ENCODE results near the gene ANKS1A.

ANKS1A gene

GRCh38 chr6:35018746-35019145, 129.7 kb downstream of the ANKS1A start:
- no peak overlapping the region for H3K27ac ChIP-seq
- TF ChIP-seq, protein P1, sequence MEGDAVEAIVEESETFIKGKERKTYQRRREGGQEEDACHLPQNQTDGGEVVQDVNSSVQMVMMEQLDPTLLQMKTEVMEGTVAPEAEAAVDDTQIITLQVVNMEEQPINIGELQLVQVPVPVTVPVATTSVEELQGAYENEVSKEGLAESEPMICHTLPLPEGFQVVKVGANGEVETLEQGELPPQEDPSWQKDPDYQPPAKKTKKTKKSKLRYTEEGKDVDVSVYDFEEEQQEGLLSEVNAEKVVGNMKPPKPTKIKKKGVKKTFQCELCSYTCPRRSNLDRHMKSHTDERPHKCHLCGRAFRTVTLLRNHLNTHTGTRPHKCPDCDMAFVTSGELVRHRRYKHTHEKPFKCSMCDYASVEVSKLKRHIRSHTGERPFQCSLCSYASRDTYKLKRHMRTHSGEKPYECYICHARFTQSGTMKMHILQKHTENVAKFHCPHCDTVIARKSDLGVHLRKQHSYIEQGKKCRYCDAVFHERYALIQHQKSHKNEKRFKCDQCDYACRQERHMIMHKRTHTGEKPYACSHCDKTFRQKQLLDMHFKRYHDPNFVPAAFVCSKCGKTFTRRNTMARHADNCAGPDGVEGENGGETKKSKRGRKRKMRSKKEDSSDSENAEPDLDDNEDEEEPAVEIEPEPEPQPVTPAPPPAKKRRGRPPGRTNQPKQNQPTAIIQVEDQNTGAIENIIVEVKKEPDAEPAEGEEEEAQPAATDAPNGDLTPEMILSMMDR (conservative IDR thresholded peaks at IDR 0.05), result no peak

DNA sequence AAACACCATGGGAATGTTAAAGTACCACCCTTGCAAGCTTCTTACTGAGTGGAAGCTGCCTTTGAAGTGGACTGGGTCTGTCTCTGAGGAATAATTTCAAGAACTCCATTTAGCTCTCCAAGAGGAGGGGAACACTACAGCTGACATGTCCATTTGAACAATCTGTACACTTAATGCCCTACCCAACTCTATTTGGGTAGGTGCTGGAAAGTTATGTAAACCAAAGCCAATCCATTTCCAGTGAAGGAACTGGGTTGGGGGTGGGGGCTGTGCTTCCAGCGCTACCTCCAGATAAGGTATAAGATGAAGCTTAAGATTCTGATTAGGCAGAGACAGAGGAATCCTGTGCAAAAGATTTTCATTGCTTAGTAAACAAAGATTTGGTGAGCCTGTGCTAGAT, 130.1 kb downstream of the ANKS1A start:
- TF ChIP-seq, protein P1 (conservative IDR thresholded peaks at IDR 0.05), result no peak
- H3K27ac ChIP-seq, result no peak overlapping the region

GRCh38 chr6:35019831-35020230, 130.8 kb downstream of the ANKS1A start:
- TF ChIP-seq, protein P1 (conservative IDR thresholded peaks at IDR 0.05), result no peak
- H3K27ac ChIP-seq, result no peak overlapping the region

GRCh38 chr6:35021004-35021403, 131.9 kb downstream of the ANKS1A start:
- TF ChIP-seq, protein P1 (conservative IDR thresholded peaks at IDR 0.05), result no peak

DNA sequence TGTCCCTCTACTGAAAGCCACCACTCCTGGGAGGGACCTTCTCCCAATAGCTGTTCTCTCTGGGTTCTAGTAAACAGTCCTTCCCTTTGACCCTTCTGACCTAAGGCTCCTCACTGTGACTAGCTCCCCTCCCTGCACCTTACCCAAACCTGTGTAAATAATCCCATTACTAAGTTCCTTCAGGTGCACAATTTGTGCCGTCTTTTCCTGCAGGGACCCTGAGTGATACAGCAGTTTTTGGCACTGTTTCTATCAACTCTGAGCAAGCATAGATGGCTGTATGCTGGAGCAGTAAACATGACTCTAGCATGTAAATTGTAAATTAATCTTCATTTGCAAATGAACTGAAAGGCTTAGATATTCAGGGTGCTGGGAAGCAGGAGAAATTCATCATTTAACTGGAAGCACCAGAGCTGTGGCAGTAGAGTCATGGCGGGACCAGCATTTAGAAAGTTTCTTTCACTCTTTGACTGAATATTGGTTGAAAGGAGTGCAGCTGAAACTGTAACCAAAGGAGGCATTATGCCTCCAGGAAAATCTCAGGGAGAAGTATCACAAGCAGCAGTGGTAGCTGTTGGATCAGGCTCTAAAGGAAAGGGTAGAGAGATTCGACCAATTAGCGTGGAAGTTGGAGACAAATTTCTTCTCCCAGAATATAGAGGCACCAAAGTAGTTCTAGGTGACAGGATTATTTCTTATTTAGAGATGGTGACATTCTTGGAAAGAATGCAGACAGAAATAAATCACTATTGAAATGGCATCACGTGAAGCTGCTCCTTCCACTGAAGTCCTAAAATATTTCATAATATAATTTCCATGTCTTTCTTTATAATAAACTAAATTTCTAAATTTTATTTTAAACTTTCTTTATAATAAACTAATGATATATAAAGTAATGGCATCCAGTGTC, 134.3 kb downstream of the ANKS1A start:
- TF ChIP-seq, protein P1 (conservative IDR thresholded peaks at IDR 0.05), result no peak
- H3K27ac ChIP-seq, result no peak overlapping the region

More at GRCh38 chr6:35021004-35021403, 131.9 kb downstream of the ANKS1A start:
- H3K27ac ChIP-seq, result no peak overlapping the region

- TF ChIP-seq, protein P1 (conservative IDR thresholded peaks at IDR 0.05), result no peak
- H3K27ac ChIP-seq, result no peak overlapping the region
Measured at GRCh38 chr6:35024551-35025054, 135.5 kb downstream of the ANKS1A start.

DNA sequence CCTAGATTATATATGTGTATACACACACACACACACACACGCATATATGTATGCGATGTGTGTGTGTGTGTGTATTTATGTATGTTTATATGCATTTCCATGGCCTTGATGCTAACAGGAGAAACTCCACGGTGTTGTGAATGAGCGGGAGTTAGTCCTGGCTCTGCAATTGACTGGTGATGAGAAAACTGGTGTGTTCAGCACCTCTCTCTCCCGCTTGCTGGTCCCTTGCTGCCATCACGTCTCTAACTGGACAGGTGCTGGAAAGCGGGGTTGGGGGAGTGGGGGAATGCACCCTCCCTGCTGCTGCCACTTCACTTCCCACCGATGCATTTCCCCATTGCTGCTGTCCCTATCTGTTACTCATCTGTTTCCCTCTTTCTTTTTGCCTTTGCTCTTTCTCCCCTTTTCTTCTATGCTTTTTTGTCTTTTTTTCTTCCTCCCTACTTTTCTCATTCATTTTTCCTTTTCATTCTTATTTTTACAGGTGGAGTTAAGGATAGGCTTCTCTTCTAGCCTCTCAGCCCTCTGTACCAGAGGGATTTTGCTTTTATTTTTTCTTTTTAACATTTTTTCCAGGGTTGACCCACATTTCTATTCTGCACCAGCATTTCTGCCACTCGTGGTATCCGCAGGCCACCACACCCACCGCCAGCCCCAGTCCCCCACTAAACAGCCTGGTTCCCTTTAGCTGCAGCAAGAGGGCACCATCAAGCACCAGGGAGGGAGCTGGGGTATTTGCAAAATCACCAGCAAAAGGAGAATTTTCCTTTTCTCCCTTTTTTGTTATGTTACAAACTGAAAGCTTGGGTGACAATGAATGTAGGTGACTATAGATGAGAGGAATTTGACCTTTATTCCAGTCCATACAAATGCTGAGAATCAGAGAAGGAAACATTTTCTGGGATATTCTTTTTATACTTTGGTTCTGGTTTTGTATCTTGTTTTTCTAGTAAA, 136.5 kb downstream of the ANKS1A start:
- TF ChIP-seq, protein P1 (conservative IDR thresholded peaks at IDR 0.05), result no peak
- no peak overlapping the region for H3K27ac ChIP-seq
